GM12875 (cell line): ENCODE data around the gene MOGAT1.

Source experiments
- H3K4me3 ChIP-seq: one replicate; pipeline ENCODE4 v1.5.1; 2011; ENCODE audit warnings: low read depth, low read length, control low read depth
- TF ChIP-seq, protein P1 (sequence below): IDR thresholded peaks from 2 replicates; pipeline ENCODE4 v1.5.1; 2011; ENCODE audit warnings: low read depth, mild to moderate bottlenecking, control low read depth, inconsistent platforms, low read length, moderate library complexity, borderline replicate concordance; ENCODE audit not compliant: insufficient read depth

MOGAT1 gene

DNA sequence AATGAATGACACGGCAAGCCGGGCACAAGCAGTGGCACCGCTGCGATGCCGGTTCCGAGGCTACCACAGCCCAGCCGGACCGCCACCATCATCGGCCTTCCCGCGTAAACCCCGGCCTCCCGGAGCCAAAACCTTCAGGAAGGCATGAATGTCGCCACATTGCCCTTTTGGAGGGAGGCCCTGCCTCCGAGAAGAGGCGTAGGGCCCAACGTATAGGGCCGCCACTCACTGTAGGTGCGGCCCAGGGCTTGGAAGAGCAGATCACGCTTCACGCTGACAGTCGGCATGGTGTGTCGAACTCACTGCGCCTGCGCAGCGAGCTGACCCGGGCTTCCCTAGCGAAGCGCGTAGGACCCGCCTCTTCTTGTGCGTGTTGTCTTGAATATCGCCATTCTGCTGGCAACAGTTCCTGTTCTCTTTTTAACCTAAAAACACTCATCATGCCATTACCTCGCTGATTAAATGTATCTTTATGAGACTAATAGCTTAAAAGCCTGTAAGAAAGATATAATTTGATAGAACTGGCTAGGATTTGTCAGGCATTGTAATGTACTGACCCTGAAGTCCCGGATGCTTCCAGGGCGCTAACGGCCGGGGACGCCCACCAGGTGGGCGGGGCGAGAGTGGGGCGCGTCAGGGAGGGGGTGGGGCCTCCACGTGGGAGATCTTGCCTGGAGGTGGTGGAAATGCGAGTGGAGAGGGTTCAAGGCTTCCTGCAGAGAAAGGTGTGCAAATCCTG is 15.5 kb upstream of the MOGAT1 start, which contains the start of gene FARSB:
Gene FARSB (minus strand): TSS at position 306 of the 739 bp plus-strand sequence. CDS start 19 bp downstream, at position 287.
- TF ChIP-seq, protein P1, sequence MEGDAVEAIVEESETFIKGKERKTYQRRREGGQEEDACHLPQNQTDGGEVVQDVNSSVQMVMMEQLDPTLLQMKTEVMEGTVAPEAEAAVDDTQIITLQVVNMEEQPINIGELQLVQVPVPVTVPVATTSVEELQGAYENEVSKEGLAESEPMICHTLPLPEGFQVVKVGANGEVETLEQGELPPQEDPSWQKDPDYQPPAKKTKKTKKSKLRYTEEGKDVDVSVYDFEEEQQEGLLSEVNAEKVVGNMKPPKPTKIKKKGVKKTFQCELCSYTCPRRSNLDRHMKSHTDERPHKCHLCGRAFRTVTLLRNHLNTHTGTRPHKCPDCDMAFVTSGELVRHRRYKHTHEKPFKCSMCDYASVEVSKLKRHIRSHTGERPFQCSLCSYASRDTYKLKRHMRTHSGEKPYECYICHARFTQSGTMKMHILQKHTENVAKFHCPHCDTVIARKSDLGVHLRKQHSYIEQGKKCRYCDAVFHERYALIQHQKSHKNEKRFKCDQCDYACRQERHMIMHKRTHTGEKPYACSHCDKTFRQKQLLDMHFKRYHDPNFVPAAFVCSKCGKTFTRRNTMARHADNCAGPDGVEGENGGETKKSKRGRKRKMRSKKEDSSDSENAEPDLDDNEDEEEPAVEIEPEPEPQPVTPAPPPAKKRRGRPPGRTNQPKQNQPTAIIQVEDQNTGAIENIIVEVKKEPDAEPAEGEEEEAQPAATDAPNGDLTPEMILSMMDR, result no peak

DNA sequence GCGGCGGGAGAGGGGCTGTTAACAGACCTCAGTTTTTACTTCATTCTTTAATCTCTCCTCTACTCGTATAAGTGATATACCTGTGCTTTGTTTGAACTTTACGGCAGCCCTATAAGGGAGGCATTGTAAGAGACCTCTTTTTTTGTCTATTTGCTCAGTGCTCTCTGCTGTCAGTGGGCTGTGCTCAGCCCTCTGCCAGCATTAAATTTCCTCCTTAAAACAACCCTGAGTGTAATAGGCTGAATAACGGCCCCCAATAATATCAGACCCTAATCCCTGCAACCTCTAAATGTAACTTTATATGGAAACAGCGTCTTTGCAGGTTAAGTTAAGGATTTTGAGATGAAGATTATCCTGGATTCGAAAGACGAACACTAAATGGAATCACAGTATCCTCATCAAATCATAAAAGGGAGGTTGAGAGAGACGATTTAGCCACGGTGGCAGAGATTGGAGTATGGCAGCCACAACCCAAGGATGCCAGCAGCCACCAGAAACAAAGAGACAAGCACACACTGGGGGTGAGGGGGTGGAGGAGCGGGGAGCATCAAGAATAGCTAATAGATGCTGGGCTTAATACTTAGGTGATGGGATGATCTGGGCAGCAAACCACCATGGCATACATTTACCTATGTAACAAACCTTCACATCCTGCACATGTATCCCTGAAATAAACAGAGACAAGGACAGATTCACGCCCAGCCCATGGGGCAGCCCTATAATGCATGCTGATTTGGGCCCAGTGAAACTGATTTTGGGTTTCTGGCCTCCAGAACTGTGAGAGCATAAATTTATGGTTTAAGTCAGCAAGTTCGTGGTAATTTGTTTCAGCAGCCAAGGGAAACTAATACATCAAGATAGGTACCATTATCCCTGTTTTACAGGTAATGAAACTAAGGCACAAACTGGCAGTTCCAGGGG is 14.7 kb upstream of the MOGAT1 start:
- H3K4me3 ChIP-seq, result peak overlapping the region; percentile 76
- TF ChIP-seq, protein P1, result no peak

More for the DNA sequence above, 15.5 kb upstream of the MOGAT1 start, which contains the start of gene FARSB:
- H3K4me3 ChIP-seq, result peak within 1 kb of the TSS; percentile 76

DNA sequence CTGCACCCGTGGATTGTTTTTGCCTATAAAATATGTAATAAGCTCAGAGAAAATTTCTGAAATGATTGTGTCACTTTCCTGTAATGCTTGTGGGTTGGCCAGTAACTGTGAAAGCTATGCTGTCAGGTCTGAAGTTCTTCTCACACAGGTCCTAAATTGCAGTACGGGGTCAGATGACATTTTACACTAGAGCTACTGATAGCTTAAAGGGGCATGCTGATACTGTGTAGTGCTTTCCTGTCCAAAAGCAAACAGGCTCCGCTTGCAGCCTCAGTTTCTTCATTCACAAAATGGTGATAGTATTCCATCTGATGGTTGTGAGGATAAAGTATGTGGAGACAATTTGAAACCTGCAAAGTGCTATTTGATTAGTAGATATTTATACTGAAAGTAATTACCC is 8.0 kb upstream of the MOGAT1 start:
- TF ChIP-seq, protein P1, result no peak
- no peak overlapping the region for H3K4me3 ChIP-seq

DNA sequence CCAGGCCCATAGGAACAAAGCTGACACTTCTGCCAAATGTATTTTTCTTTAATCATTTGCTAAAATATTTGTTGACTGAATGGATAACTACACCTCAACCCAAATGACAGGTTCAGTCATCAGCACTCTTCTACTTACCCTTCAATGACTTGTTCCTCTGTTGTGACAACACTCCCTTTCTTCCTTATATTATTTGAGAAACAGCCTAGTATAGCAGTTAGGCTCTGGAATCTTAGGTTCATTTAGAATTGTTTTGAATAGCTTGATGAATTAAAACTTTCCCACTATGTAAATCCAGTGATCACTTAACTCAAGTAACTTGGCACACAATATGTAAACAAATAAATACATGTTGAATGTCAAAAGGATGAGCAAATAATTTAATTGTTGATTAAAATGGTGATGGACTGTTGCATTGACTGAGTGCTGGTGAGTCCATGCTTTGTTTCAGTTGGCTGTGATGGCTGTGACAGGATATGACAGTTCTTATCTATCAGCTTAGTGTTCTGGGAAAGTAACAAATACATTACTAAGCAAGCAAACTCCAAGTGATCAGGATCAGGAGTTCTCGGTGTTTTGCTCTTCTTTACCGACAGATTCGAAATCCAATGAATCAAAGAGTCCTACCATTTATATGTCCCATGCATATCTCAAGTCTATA is 2.8 kb upstream of the MOGAT1 start:
- TF ChIP-seq, protein P1, result no peak
- no peak overlapping the region for H3K4me3 ChIP-seq

DNA sequence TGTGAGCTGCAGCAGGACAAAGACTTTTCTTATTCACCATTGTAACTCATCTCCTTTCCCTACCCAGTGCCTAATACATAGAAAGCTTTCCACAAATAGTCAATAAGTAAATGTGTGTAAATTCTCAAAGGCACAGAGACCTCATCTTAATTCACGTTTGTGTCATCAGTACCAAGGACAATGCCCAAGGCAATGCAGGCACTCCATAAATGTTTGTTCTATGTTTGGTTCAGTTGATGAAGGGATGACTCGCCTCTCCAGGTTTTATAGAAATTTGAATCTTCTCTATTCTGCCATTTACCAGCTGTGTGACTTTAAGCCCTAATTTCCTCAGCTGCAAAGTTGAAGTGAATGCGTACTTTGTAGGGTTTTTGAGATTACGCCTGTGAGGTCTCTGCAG is 2.1 kb upstream of the MOGAT1 start:
- TF ChIP-seq, protein P1, result no peak
- H3K4me3 ChIP-seq, result no peak overlapping the region

DNA sequence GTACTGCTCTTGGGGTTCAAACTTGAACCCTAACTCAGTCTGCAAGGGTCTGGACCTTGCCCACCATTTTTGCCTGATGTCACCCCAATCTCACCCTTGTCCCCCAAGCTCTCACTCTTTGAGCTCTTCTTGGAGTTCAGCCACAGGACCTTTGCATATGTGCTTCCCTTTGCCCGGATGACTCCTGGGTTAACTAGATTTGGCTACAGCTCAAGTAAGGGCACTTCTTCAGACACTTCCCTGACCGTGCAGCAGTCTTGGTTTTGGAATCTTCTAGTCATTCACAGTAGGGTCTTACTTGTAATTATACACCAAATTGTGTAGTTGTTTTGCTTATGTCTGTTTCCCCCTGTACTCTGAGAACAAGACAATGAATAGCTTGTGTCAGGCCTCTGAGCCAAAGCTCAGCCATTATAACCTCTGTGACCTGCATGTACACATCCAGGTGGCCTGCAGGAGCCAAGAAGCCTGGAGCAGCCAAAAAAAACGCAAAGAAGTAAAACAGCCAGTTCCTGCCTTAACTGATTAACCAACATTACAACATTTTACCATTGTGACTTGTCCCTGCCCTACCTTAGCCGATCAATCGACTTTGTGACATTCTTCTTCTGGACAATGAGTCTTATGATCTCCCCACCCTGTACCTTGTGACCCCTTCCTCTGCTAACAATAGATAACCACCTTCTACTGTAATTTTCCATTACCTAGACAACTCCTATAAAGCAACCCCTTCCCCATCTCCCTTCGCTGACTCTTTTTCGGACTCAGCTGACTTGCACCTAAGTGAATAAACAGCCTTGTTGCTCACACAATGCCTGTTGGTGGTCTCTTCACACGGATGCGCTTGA is 1.0 kb upstream of the MOGAT1 start:
- TF ChIP-seq, protein P1, result no peak
- no peak overlapping the region for H3K4me3 ChIP-seq
